HL-60/S4 treated with phorbol 12-myristate 13-acetate at 8.2 ng/mL for 4 days and 3 days (cell line): Measurements from ENCODE around the gene EMC10.

Experiments used
- in situ Hi-C: fragments of 300-500 bp; cut with MboI; formaldehyde crosslinking; loops from 2 replicates; pipeline ENCODE4 v1.15.0; 2022; ENCODE audit warnings: low sequenced_read_pairs

Gene EMC10

GRCh38 chr19:50536662-50537305 is 60.5 kb downstream of the EMC10 start:
- in situ Hi-C loops: loop anchor here (10.0 kb wide), 1 partner anchor 248 kb away; no protein-coding TSS in a partner anchor

GRCh38 chr19:50537306-50537685 is 61.0 kb downstream of the EMC10 start:
- in situ Hi-C loops: loop anchor here (10.0 kb wide), 1 partner anchor 248 kb away; no protein-coding TSS in a partner anchor

- in situ Hi-C loops: loop anchor here (10.0 kb wide), 1 partner anchor 247 kb away; no protein-coding TSS in a partner anchor
These were observed 61.5 kb downstream of the EMC10 start for GRCh38 chr19:50537769-50538230.
